Measurements from ENCODE around the gene ALDH16A1.
"Not testable (repeated sequence)": the region's sequence is repeated elsewhere in the genome, so short reads cannot be mapped to it uniquely, and the experiment has no call there.

Gene ALDH16A1

DNA sequence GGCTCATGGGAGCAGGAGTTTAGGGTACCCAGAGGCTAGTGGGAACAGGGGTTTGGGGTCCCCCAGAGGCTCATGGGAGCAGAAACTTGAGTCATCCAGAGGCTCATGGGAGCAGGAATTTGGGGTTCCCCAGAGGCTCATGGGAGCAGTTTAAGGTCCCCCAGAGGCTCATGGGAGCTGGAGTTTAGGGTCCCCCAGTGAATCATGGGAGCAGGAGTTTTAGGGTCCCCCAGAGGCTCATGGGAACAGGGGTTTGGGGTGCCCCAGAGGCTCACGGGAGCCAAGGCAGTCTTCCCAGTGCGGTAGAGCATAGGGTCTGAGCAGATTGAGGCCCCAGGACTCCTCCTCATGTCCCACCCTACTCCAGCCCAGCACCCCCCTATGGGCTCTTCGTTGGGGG, 12.3 kb downstream of the ALDH16A1 start:
- TF ChIP-seq, protein P1, sequence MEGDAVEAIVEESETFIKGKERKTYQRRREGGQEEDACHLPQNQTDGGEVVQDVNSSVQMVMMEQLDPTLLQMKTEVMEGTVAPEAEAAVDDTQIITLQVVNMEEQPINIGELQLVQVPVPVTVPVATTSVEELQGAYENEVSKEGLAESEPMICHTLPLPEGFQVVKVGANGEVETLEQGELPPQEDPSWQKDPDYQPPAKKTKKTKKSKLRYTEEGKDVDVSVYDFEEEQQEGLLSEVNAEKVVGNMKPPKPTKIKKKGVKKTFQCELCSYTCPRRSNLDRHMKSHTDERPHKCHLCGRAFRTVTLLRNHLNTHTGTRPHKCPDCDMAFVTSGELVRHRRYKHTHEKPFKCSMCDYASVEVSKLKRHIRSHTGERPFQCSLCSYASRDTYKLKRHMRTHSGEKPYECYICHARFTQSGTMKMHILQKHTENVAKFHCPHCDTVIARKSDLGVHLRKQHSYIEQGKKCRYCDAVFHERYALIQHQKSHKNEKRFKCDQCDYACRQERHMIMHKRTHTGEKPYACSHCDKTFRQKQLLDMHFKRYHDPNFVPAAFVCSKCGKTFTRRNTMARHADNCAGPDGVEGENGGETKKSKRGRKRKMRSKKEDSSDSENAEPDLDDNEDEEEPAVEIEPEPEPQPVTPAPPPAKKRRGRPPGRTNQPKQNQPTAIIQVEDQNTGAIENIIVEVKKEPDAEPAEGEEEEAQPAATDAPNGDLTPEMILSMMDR (IDR thresholded peaks at IDR 0.05; ENCODE audit: low read depth, low read length, missing control alignments): no peak
- no peak for DNase-seq (ENCODE audit: low read depth)
- no peak overlapping the region for H3K4me3 ChIP-seq (ENCODE audit: low read depth, low read length)

DNA sequence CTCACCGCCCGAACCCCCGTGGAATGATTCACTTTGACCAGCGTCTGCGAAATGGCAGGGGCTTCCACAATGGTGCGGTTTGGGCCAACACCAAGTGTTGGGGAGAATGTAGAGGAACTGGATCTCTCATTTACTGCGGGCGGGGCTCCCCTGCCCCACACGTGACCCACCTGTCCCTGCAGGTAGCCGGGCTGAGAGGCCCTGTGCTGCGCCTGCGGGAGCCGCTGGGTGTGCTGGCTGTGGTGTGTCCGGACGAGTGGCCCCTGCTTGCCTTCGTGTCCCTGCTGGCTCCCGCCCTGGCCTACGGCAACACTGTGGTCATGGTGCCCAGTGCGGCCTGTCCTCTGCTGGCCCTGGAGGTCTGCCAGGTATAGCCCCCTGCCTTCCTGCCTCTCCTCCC, 15.2 kb downstream of the ALDH16A1 start:
- TF ChIP-seq, protein P1 (IDR thresholded peaks at IDR 0.05; ENCODE audit: low read depth, low read length, missing control alignments): no peak

DNA sequence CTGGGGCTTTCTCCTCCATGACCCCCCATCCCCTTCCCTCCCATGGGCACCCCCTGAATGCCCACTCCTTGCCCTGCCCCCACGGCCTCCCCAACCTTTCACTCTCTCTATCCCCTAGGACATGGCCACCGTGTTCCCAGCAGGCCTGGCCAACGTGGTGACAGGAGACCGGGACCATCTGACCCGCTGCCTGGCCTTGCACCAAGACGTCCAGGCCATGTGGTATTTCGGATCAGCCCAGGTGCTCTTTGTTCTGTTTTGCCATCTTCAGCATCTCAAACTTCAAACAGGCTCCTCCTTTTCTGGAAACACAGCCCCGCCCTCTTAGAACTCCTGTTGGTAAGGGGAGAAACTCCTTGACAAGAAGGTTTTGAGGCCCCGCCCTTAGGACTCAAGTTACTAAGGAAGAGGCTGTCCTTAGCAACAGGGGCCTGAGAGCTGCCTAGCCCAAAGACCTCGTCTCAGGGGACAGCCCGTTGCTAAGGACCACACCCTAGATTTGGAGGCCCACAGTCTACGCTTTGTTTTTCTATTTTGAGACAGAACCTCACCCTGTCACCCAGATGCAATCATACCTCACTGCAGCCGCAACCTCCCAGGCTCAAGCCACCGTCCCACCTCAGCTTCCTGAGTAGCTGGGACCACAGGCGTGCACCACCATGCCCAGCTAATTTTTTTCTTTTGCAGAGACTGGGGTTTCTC, 15.9 kb downstream of the ALDH16A1 start:
- DNase-seq (ENCODE audit: low read depth): peak; percentile 97
- TF ChIP-seq, protein P1 (IDR thresholded peaks at IDR 0.05; ENCODE audit: low read depth, low read length, missing control alignments): no peak
- no peak overlapping the region for H3K4me3 ChIP-seq (ENCODE audit: low read depth, low read length)

More for the DNA sequence above, 15.2 kb downstream of the ALDH16A1 start:
- no peak overlapping the region for H3K4me3 ChIP-seq (ENCODE audit: low read depth, low read length)
- DNase-seq (ENCODE audit: low read depth): no peak

DNA sequence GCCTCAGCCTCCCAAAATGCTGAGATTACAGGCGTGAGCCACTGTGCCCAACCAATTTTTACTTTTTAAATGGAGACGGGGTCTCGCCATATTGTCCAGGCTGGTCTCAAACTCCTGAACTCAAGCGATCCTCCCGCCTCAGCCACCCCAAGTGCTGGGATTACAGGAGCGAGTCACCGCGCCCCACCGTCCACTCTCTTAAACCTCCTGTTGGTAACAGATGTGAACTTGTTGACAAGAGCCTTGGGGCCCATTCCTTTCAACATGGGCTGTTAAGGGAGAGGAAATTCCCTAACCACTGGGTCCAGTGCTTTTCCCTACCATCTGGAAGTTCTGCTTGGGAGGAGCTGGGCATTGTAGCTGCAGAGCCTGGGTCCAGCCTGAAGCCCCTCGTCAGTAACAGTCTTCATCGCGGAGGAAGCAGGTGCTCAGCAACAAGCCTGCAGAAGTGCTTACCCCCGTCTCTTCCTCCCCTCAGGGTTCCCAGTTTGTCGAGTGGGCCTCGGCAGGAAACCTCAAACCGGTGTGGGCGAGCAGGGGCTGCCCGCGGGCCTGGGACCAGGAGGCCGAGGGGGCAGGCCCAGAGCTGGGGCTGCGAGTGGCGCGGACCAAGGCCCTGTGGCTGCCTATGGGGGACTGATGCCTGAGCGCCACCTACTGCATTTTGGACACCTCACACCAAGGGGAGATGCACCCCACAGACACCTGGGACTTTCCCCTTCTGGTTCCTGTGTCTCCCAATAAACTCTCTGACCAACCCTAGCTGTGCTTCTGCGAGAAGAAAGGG, 17.0 kb downstream of the ALDH16A1 start:
- peak; percentile 88 for DNase-seq (ENCODE audit: low read depth)

DNA sequence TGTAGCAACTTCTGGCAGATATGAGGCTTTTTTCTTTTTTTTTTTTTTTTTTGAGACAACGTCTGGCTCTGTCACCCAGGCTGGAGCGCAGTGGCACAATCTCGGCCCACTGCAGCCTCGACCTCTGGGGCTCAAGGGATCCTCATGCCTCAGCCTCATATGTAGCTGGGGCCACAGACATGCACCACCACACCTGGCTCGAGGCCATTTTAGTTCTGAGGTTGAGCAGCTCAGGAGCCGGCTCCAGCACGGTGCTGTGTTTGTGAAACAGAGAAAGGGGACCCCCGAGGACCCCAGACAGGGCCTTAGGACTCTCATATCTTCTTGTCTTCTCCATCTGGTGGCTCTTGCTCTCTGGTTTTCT, 17.6 kb downstream of the ALDH16A1 start:
- TF ChIP-seq, protein P1 (IDR thresholded peaks at IDR 0.05; ENCODE audit: low read depth, low read length, missing control alignments): no peak
- no peak overlapping the region for H3K4me3 ChIP-seq (ENCODE audit: low read depth, low read length)
- no peak for DNase-seq (ENCODE audit: low read depth)

More for the DNA sequence above, 17.0 kb downstream of the ALDH16A1 start:
- TF ChIP-seq, protein P1 (IDR thresholded peaks at IDR 0.05; ENCODE audit: low read depth, low read length, missing control alignments): peak; percentile 79
- no peak overlapping the region for H3K4me3 ChIP-seq (ENCODE audit: low read depth, low read length)

DNA sequence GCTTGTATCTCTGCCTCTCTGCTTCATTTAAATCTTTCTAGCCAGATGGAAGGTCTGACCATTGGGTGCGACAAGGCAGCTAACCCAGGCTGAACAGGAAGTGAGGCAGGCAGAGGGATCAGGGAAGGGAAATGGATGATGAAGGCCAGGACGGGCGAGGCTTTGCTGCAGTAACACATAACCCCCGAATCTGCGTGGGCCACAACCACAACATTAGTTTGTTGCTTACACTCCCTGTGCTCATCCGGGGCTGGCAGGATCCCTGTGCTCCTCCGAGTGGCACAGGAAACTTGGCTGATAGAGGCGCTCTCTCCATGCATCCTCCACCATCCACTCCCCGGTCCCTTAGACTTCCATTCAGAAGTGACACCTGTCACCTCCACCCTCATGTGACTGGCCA, 19.9 kb downstream of the ALDH16A1 start:
- no peak for DNase-seq (ENCODE audit: low read depth)
- TF ChIP-seq, protein P1 (IDR thresholded peaks at IDR 0.05; ENCODE audit: low read depth, low read length, missing control alignments): no peak
- no peak overlapping the region for H3K4me3 ChIP-seq (ENCODE audit: low read depth, low read length)

DNA sequence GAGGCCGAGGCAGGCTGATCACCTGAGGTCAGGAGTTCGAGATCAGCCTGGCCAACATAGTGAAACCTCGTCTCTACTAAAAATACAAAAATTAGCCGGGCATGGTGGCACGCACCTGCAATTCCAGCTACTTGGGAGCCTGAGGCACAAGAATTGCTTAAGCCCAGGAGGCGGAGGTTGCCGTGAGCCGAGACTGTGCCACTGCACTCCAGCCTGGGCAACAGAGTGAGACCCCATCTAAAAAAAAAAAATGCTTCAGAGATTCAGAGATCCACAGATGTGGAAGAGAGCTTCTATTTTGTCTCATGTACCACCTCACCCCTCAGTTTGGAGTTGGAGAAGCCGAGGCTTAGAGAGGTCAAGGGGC, 20.5 kb downstream of the ALDH16A1 start:
- not testable (repeated sequence) for DNase-seq (ENCODE audit: low read depth)
- H3K4me3 ChIP-seq (ENCODE audit: low read depth, low read length): peak overlapping the region; percentile 58
